GM23338 (cell line): Measurements from ENCODE around the gene OLFML1.

Experiments used
- CREB1 ChIP-seq: fragments of 250-450 bp; sonication (Bioruptor Pico); IDR thresholded peaks from 2 replicates; pipeline ENCODE4 v1.5.0; 2020; ENCODE audit warnings: low read depth, mild to moderate bottlenecking, moderate library complexity
- EZH2 ChIP-seq: fragments of 200-600 bp; sonication (generic); IDR thresholded peaks from one replicate; pipeline ENCODE4 v1.8.0; 2017; ENCODE audit warnings: antibody characterized with exemption, mild to moderate bottlenecking, low read depth; ENCODE audit not compliant: unreplicated experiment
- EZH2phosphoT487 ChIP-seq: fragments of 200-600 bp; sonication (generic); IDR thresholded peaks from one replicate; pipeline ENCODE4 v1.8.1; 2018; ENCODE audit warnings: antibody characterized with exemption; ENCODE audit not compliant: unreplicated experiment
- JUNB ChIP-seq: IDR thresholded peaks from one replicate; pipeline ENCODE4 v1.6.1; 2016; ENCODE audit warnings: antibody characterized with exemption; ENCODE audit not compliant: unreplicated experiment
- NANOG ChIP-seq: IDR thresholded peaks from 2 replicates; pipeline ENCODE4 v1.6.1; 2016; ENCODE audit warnings: antibody characterized with exemption, borderline replicate concordance
- POLR2AphosphoS5 ChIP-seq: IDR thresholded peaks from 2 replicates; pipeline ENCODE4 v1.6.1; 2016; ENCODE audit warnings: antibody characterized with exemption, low read depth
- STAT1 ChIP-seq: IDR thresholded peaks from one replicate; pipeline ENCODE4 v1.6.1; 2016; ENCODE audit warnings: antibody characterized with exemption; ENCODE audit not compliant: unreplicated experiment
- ZNF114 ChIP-seq: fragments of 250-450 bp; sonication (Bioruptor Pico); IDR thresholded peaks from 2 replicates; pipeline ENCODE4 v1.5.0; 2020; ENCODE audit warnings: mild to moderate bottlenecking, moderate library complexity
- ZNF331 ChIP-seq: fragments of 250-450 bp; sonication (Bioruptor Pico); IDR thresholded peaks from 2 replicates; pipeline ENCODE4 v1.5.0; 2020; ENCODE audit warnings: low read depth, mild to moderate bottlenecking, moderate library complexity
- ZNF462 ChIP-seq: fragments of 250-450 bp; sonication (Bioruptor Pico); IDR thresholded peaks from 2 replicates; pipeline ENCODE4 v1.5.0; 2020; ENCODE audit warnings: mild to moderate bottlenecking, moderate library complexity
- TF ChIP-seq, protein P1 (sequence below), 2 experiments: fragments of 200-600 bp in 1 of 2; sonication (generic) in 1 of 2; conservative IDR thresholded peaks; 2 replicates each; pipeline versions ENCODE4 v1.5.1 to v1.6.1; 2016 to 2017; ENCODE audit warnings: antibody characterized with exemption in 2 of 2, low read depth in 2 of 2, mild to moderate bottlenecking in 2 of 2, moderate library complexity in 1 of 2
- TF ChIP-seq, protein P2 (sequence below): IDR thresholded peaks from one replicate; pipeline ENCODE4 v1.6.1; 2018; ENCODE audit warnings: antibody characterized with exemption; ENCODE audit not compliant: unreplicated experiment
- TF ChIP-seq, protein P3 (sequence below): IDR thresholded peaks from 2 replicates; pipeline ENCODE4 v1.6.1; 2016; ENCODE audit warnings: antibody characterized with exemption

DNA sequence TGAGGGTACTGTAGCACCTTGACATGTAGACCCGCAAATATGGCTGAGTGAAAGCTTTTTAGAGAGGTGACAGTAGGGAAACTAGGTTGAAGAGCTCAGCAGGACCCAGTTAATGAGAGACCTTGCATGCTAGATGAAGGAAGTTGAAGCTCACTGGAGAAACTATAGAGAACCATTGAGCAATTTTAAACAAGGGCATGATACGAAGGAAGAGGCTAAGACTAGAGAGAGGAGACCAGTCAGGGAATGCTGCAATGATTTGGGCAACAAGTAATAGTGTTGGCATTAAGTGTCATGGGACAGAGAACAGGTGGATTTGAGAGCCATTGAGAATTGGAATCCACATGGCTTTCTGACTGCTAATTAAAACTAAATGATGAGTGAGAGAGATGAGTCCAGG is 4.1 kb downstream of the OLFML1 start:
- TF ChIP-seq POLR2AphosphoS5 (no peak), EZH2 (no peak), EZH2phosphoT487 (no peak), STAT1 (no peak), CREB1 (CRISPR knock-in tag) (no peak), JUNB (no peak), ZNF331 (no peak), ZNF114 (CRISPR knock-in tag) (no peak), NANOG (no peak), ZNF462 (CRISPR knock-in tag) (no peak)
- TF ChIP-seq, protein P1, sequence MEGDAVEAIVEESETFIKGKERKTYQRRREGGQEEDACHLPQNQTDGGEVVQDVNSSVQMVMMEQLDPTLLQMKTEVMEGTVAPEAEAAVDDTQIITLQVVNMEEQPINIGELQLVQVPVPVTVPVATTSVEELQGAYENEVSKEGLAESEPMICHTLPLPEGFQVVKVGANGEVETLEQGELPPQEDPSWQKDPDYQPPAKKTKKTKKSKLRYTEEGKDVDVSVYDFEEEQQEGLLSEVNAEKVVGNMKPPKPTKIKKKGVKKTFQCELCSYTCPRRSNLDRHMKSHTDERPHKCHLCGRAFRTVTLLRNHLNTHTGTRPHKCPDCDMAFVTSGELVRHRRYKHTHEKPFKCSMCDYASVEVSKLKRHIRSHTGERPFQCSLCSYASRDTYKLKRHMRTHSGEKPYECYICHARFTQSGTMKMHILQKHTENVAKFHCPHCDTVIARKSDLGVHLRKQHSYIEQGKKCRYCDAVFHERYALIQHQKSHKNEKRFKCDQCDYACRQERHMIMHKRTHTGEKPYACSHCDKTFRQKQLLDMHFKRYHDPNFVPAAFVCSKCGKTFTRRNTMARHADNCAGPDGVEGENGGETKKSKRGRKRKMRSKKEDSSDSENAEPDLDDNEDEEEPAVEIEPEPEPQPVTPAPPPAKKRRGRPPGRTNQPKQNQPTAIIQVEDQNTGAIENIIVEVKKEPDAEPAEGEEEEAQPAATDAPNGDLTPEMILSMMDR (conservative IDR thresholded peaks at IDR 0.05; ENCODE audit: low read depth in 2 of 2): no peak
- TF ChIP-seq, protein P2, sequence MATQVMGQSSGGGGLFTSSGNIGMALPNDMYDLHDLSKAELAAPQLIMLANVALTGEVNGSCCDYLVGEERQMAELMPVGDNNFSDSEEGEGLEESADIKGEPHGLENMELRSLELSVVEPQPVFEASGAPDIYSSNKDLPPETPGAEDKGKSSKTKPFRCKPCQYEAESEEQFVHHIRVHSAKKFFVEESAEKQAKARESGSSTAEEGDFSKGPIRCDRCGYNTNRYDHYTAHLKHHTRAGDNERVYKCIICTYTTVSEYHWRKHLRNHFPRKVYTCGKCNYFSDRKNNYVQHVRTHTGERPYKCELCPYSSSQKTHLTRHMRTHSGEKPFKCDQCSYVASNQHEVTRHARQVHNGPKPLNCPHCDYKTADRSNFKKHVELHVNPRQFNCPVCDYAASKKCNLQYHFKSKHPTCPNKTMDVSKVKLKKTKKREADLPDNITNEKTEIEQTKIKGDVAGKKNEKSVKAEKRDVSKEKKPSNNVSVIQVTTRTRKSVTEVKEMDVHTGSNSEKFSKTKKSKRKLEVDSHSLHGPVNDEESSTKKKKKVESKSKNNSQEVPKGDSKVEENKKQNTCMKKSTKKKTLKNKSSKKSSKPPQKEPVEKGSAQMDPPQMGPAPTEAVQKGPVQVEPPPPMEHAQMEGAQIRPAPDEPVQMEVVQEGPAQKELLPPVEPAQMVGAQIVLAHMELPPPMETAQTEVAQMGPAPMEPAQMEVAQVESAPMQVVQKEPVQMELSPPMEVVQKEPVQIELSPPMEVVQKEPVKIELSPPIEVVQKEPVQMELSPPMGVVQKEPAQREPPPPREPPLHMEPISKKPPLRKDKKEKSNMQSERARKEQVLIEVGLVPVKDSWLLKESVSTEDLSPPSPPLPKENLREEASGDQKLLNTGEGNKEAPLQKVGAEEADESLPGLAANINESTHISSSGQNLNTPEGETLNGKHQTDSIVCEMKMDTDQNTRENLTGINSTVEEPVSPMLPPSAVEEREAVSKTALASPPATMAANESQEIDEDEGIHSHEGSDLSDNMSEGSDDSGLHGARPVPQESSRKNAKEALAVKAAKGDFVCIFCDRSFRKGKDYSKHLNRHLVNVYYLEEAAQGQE: no peak
- TF ChIP-seq, protein P3, sequence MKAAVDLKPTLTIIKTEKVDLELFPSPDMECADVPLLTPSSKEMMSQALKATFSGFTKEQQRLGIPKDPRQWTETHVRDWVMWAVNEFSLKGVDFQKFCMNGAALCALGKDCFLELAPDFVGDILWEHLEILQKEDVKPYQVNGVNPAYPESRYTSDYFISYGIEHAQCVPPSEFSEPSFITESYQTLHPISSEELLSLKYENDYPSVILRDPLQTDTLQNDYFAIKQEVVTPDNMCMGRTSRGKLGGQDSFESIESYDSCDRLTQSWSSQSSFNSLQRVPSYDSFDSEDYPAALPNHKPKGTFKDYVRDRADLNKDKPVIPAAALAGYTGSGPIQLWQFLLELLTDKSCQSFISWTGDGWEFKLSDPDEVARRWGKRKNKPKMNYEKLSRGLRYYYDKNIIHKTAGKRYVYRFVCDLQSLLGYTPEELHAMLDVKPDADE: no peak
